ENCODE data around the gene LPCAT1.
"Not testable (repeated sequence)": the region's sequence is repeated elsewhere in the genome, so short reads cannot be mapped to it uniquely, and the experiment has no call there.

The LPCAT1 gene

DNA sequence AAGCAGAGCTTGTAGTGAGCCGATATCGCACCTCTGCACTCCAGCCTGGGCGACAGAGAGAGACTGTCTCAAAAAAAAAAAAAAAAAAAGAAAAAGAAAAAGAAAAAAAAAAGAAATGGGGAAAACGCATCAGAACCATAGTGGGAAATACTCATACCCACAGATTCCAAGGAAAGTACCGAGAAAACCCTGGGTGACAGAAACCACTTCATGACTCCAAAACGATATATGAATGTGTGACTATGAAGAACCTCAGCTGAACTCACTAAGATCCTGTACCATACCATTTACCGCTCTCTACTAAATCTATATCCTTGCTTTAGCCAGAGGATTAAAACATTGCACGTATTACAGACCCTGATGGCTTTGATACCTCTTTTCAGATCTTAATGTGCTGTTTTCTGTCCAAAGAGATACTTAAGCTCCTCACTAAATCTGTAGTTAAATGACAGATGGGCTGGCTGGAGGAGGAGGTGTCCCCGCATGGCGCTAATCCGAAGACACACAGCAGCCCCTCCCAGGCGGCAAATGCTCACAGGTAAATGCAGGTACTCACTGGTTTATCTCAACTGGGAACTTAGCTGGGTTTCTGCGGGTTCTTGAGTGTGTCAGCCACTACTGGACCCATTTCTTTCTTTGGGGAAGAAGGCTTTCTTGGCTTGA is 2.8 kb downstream of the LPCAT1 start:
- no peak for DNase-seq

- no peak for DNase-seq
These were observed 4.0 kb downstream of the LPCAT1 start for GRCh38 chr5:1519631-1520210.

- DNase-seq, result no peak
These were observed 5.9 kb downstream of the LPCAT1 start for GRCh38 chr5:1517838-1518237.

GRCh38 chr5:1516615-1517601 is 6.9 kb downstream of the LPCAT1 start:
- no peak for DNase-seq

GRCh38 chr5:1515921-1516571 is 7.7 kb downstream of the LPCAT1 start:
- DNase-seq, result no peak

GRCh38 chr5:1515311-1515920 is 8.3 kb downstream of the LPCAT1 start:
- no peak for DNase-seq

DNA sequence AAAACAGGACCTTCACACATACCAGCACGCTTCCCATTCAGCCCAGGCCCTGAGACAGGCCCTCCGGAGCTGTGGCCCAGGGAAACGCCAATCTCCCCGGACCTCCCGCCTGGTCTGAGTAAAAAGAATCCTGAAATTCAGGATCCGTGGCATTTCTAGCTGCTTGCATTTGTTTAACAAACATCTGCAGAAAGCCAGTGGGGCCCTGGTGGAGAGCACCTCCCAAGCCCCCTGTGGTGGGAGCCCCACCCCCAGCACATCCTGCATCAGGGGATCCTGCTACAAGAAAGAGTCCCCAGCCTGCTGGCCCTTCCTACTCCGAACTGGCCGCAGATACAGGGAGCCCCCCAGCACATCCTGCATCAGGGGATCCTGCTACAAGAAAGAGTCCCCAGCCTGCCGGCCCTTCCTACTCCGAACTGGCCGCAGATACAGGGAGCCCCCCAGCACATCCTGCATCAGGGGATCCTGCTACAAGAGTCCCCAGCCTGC is 8.9 kb downstream of the LPCAT1 start:
- not testable (repeated sequence) for DNase-seq

- no peak for DNase-seq
These were observed 9.5 kb downstream of the LPCAT1 start for GRCh38 chr5:1514027-1514818.

- no peak for DNase-seq
These were observed 10.3 kb downstream of the LPCAT1 start for GRCh38 chr5:1513326-1514026.

DNA sequence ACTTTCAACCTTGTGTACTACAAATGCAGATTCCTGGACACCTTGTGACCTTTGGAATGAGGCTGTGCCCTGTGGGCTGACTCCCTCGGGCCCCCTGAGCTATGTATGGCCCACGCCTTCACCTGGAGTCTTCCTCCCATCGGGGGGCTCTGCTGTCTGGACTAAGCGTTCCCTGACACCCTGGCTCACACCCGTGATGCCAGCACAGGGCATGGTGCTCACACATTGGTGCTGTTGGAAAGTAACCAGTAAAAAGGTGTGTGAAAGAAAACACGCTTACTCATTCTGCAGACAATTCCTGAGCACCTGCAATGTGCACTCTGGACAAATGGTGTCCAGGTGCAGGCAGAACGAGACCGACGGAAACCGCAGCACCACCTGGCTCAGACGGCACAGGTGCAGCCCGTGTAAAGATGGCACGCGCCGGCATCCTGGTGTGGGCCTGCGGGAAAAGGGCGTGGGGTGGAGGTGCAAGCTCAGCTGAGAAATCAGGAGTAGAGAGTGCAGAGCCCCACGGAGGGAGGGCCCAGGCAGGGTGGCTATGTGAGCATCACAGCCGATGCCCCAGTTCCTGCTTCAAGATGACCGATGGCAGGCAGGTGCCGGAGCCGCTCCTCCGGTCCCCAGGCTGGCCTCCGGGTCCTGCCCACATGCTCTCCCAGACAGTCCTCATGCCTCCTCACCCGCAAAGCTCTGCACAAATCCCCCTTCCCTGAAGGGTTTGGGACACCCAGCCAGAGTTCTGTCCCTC is 11.0 kb downstream of the LPCAT1 start:
- DNase-seq, result no peak

GRCh38 chr5:1511651-1512540 is 11.9 kb downstream of the LPCAT1 start:
- no peak for DNase-seq

DNA sequence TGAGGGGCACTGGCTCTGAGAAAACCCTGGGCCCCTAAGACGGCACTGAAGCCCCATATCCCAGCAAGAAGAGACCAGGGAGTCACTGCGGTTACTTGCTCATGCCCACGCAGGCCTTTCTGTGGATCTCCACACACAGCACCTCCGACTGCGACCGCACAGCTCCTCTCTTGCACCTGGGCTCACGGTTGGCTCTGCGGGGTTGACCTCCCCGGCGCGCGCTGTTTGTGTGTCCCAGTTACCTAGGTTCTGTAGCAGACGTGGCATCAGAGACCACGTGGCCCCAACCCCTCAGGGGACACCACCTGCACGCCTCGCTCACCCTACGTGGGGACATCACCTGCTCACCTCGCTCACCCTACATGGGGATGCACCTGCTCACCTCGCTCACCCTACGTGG is 12.7 kb downstream of the LPCAT1 start:
- DNase-seq, result no peak

DNA sequence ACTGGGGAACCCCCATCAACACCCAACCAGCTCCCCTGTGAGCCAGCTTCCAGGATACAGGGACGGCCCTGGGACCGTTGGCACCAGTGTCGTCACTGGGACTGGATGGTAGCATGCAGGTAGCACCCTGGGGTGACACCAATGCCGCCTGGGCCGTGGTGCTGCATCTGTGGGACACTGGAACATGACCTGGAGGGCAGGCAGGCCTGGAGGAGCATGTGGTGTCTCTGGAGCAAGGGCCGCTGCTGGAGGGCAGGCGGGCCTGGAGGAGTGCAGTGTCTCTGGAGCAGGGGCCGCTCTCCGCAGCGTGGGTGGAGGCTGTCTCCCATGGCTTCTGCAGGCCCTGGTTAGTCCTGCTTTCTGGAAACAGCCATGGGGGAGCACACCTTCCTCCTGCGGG is 13.1 kb downstream of the LPCAT1 start:
- no peak for DNase-seq

GRCh38 chr5:1510151-1510561 is 13.6 kb downstream of the LPCAT1 start:
- no peak for DNase-seq

- DNase-seq, result no peak
These were observed 14.2 kb downstream of the LPCAT1 start for GRCh38 chr5:1509346-1510085.

GRCh38 chr5:1508659-1509290 is 15.0 kb downstream of the LPCAT1 start:
- DNase-seq, result no peak

- no peak for DNase-seq
These were observed 15.7 kb downstream of the LPCAT1 start for GRCh38 chr5:1507961-1508658.
